Suppressor macrophage treated with lipopolysaccharide for 1 hour (primary cell): ENCODE data around the gene OR2C3.
"Not testable (repeated sequence)": the region's sequence is repeated elsewhere in the genome, so short reads cannot be mapped to it uniquely, and the experiment has no call there.

Experiments used
- DNase-seq, 3 donors: peaks; one replicate each; pipeline ENCODE4 v3.0.0-alpha.2; 2020 to 2022

The OR2C3 gene

DNA sequence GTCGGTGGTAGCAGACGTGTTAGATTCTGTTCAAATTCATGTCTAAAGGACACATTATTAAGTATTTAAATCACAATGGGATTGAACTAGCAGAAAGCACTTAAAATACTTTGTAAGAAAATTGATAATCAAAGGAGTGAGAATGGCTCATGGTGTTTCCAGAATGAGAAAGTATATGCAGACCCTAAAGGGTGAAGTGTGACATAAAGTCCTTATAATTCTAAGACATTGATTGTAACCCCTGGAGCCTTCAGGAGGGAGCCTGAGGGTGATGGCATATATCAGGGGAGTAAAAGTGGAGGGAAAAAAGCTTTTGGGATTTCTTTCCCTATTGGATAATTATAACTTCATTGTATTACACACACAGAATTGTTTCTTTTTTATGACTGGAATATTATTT, at the start of gene OR2C3:
Gene OR2C3 (minus strand): TSS at position 101 of the 400 bp plus-strand sequence. CDS start 3,929 bp downstream, outside the sequence.
- DNase-seq, result no peak

DNA sequence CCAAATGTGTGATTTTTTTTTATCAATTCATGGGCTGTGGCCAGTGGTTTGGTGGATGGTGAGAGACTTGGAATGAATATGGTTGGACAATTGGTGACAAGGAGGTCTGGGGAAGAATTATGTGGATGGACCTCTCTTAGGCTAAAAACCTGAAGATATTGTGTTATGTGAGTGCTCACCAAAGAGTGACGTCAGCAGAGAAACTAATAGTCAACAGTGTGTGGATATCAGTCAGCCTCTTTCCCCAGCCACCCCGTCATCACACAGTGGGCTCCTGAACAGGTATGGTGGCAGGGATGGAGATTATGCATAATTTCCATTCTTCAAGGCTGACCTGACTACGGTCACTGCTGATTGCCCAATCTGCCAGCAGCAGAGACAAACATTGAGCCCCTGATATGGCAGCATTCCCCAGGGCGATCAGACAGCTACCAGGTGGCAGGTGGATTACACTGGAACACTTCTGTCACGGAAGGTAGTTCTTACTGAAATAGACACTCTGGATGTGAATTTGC, 42.8 kb upstream of the OR2C3 start:
- no peak for DNase-seq

DNA sequence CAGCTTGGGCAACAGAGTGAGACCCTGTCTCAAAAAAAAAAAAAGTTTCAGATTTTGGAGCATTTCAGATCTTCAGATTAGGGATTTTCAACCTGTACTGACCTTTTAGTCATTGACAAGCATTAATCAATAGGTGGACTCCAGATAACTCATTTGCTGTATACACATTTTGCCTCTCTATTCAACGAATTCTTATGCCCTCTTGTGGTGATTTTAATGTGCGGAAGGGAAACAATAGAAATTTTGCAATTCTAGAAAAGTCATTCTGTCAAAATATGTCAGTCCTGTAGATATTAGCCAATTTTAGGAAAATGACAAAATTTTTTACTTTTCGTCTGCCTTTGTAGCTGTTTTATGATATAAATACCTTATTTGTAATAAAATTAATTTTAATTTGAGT, 40.3 kb upstream of the OR2C3 start:
- peak; percentile 65 to 89 (median 72) for DNase-seq

DNA sequence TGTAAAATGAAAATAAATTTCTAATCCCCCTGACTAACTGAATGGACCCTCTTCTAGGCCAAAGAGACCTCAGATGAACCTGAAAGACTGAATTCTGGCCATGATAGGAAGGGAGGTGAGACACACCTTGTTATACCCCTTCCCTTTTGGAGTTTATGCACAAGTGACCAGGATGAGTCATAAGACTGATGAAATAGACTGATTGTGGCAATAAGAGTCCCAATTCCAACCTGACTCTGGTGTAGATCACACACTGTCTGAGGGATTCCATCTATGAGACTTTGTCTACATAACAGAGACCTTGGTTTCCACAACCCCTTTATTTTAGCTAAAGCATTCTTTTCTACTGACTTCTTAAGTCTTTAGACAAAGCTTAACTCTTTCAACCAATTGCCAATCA, 38.4 kb upstream of the OR2C3 start:
- peak in 1 of 3 donors; percentile 18 for DNase-seq

DNA sequence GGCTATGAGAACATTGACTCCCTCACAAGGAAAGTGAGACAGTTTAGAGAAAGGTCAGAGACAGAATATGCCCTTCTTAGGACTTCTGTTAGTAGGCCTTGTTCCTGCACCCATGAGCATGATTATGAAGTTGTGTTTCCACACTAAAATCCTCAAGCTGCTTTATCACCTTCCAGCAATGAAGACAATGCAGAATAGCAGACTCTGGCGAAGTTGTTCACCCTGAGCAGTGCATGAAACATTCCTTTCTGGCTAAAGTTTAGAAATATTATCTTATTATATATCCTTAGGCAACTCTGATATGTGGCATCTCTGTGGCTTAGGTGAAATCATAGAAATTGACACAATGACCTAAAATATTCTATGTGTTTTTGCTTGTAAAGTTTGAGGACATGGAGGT, 38.0 kb upstream of the OR2C3 start:
- no peak for DNase-seq

DNA sequence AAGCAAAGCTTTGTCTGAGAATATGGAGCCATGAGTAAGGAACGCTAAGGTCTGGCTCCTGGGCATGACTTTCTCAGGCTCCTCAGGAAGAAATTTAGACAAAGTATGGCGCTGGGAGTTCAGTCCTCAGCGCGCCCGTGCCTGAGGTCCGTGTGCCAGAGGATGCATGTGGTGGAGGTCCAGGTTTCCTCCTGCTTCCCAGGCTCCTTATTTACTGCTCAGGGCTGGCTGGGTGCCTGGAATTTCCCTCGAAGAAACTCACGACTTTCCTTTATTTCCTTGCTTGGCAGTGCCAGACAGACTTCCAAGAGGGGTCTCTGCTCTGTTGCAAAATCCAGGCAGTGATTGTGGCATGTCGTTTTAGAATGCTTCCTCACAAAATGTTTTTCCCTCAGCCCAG, 26.0 kb upstream of the OR2C3 start:
- no peak for DNase-seq

DNA sequence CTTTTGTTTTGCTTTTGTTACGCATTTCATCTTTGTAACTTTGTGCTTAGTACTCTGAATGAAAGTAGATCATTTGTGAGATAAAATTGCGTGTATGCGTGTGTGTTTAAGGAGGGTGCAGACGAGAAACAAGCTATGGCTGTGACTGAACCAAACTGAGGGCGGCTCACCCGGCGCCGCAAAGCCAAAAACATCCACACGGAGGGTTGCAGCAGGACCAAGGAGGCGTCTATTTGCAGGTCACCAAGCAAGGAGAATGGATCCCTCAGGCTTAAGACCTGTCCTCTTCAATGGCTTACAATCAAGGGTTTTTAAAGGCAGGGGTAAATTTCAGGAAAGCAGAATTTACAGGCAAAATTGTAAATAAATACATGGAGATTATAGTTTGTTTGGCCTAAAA, 25.5 kb upstream of the OR2C3 start:
- DNase-seq, result no peak

DNA sequence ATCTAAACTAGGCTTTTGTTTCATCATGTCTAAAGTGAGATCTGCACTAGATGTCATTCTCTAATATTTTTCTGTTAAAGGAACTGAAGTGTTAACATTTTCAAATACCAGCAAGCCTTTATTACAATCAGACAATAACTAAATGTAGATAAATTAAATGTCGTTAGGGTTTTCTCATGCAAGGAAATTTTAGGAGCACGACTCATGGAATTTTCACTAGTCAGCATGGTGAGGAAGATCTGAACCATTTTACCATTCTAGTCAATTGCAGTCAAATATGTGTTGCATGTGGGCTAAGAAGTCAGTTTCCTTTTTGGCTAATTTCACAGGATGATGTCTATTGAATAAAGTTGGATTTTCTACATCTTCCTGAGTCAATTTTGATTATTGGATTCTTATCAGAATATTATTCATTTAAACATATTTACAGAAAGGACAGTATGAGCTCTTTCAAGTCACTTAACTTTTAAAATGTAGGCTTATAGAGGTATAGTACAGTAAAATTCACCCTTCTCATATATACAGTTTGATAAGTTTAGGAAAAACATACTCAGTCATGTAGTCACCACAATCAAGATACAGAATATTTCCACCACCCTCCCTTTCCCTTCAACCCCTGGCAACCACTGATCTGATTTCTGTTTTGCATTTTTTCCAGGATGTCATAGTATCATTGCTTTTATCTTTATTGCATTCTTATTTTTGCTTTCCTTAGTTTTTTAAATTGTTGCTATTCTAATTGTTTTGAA, 21.9 kb upstream of the OR2C3 start:
- DNase-seq, result no peak

DNA sequence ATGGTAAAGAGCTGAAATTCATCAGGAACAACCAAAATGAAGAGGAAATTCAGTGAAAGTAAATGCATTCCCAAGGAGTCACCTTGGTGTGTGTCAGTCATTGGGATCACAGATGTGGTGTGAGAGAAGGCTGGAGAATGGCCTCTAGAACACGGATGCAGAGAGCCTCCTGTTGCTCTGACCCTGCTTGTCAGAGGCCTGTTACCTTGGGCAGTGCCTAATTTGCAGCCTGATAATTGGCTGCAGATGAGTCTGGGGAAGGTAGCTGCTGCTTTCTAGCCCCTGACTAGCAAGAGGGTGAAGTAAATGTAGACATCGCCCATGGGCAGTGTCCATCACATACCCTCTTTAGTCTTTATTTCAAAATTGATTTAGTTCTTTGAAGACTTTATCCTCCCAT, 16.0 kb upstream of the OR2C3 start:
- no peak for DNase-seq

DNA sequence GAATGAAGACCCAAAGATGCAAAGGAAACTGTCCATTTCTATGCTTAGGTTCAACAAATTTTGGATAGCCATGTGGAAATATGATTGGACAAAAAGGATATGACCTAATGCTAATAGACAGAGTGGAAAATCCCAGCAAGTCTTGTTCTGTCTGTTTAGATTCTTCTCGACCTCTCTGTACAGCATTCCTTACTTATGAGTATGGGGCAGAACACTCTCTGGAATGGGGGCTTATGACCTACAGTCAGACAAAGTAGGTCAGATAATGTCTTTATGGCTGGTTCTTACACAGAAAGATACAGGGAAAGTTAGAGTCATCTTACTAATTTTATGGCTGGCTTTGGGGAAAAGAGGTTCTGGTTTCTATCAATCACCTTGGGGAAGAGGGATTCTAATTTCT, 15.5 kb upstream of the OR2C3 start:
- DNase-seq, result no peak

DNA sequence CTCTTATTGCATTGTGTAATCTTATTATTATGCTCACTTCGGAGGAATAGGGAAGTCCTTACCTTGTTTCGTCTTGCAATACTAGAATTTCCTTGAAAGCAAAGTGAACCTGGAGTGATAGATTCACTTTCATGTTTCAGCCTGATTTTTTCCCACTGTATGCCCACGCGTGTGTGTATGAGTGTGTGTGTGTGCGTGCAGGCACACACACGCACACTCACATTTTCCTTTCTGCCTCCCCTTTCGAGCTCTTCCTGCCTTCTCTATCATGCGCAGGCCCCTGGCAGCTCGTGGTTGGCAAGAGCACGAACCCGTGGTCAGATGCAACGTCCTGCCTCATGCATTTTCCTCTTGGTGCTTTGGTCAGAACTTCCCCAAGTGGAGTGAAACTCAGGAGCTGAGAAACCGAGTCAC, 12.5 kb upstream of the OR2C3 start, which contains the start of gene GCSAML:
Gene GCSAML (plus strand): TSS at position 366 of the 414 bp plus-strand sequence. CDS start 58 bp downstream, outside the sequence.
- peak; percentile 51 to 66 (median 57) for DNase-seq

DNA sequence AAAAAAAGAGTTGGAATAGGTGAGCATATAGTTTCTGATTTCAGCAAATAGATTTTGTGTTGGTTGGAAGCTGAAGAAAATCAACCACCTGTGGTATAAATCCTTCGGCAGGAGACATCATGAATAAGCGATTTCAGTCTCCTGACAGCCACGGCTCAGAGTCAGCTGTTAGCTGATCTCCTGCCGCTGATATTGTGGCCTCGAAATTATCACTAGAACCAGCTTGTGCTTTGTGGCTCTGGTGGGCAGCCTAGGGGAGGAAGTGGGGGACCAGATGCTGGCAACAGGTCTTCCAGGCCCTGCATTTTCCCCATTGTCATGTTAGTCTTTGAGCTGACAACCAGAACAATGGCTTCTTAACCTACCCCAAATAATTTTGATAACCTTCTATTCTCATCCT, 11.9 kb upstream of the OR2C3 start:
- no peak for DNase-seq

DNA sequence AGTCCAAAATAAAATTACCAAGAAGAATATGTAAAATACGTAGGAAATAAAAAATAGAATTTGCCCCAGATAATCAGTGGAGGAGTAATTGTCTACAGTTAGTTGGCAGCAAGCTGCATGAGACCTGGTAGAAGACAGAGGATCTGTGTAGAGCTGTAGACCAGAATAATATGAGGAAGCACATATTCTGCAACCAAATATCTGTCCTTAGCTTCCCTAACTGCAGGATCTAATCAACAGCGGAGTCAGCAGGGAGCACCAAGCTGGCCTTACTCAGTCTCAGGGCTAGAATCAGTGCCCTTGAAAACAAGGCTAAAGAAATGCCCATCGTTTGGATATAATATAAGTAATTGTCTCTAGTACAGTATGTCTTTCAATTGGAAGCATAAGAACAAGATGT, 6.6 kb upstream of the OR2C3 start:
- DNase-seq, result peak in 1 of 3 donors; percentile 16

DNA sequence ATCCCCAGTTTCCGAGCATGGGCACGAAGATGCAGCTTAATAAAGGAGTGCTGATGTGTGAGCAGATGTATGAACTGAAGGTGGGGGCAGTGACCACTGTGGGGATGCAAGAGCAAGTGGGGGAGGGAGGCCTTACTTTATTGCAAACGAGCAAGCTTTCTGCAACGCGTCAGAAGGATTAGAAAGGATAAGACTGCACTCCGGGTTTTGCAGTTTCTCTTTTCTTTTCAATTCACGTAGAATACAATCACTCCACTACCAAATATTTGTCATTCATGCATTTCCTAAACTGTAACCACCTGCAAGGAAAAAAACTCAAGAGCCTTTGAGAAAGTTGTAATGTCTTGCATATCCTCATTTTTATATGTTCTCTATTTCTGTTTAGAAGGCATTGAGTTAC, 4.3 kb upstream of the OR2C3 start:
- DNase-seq, result no peak

DNA sequence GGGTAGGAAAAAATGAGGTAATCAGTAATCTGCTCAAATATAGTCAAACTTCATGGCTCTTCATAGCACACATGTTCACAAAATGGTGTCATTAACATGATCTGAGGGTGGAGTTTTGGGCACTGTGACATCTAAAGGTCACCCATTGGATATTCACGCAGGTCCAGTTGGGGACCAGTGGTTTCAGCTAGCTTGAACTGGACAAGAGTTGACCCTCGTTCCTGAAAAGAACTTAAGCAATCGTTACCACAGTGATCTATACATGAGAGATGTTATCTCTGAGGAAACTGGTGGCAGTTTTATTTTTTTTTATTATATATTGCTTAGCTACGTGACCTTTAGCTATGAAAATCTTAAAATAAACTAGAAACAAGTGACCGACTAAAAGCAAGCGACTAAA, 3.0 kb upstream of the OR2C3 start:
- DNase-seq, result no peak

DNA sequence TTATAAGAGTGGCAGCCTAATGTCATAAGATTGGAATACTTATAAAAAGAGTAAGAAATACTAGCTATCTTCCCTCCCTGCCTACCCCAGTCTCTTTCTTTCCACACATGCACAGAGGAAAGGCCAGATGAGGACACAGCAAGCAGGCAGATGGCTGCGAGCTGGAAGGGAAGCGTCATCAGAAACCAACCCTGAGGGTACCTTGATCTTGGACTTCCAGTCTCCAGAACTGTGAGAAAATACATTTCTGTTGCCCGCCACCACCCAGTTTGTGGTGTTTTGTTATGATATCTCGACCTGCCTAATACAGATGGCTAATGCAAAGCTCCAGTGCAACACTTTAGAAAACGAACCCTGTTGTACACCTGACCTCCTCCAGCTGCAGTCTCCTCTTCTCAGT, 2.3 kb upstream of the OR2C3 start:
- no peak for DNase-seq

DNA sequence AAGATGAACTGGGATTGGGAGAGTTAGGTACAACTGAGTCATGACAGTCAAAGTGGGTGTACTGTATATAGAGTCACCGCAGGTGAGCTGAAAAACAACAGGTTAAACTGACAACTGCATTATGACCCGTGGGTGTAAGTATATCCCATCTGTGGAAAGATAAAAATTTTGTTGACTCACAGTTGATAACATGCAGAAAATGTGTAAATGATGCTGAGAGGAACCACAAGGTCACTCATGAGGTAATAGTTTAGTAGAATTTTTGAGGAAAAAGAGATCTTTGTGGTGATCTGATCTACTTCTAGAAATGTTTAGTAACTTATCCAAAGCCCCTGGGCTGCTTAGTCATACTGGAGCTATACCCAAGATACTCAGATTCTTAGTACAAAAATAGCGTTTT, 838 bp downstream of the OR2C3 start:
- no peak for DNase-seq

DNA sequence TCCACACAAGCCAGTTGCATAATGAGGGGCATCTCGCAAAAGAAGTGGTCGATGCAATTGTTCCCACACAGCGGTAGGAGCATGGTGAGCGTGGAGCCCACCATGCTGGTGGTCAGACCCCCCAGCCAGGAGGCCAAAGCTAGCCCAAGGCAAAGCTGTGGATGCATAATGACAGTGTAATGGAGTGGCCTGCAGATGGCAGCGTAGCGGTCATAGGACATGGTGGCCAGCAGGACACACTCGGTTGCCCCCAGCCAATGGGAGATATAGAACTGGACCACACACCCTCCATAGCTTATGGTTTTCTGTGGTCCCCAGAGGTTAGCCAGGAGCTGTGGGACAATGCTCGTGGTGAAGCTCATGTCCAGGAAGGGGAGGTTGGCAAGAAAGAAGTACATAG, 4.3 kb downstream of the OR2C3 start:
- no peak for DNase-seq

DNA sequence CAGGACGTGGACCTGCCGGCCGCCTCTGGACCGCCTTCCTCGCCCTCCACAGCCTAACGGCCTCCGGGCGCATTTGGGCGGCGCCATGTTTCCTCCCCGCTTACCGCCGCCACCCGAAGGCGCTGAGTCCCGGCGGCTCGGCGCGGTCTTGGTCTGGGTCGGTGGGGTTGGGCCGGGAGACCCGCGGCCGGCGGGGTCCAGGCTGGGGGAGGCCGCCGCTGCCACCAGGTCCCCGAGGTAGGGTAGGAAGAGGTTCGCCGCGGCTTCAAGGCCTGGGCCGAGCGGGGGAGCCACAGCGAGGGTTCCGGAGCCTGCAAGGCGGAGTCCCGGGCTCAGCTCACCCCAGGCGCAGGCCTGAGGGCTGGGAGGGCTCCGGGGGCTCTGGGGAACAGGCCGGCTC, 5.5 kb downstream of the OR2C3 start:
- no peak for DNase-seq

DNA sequence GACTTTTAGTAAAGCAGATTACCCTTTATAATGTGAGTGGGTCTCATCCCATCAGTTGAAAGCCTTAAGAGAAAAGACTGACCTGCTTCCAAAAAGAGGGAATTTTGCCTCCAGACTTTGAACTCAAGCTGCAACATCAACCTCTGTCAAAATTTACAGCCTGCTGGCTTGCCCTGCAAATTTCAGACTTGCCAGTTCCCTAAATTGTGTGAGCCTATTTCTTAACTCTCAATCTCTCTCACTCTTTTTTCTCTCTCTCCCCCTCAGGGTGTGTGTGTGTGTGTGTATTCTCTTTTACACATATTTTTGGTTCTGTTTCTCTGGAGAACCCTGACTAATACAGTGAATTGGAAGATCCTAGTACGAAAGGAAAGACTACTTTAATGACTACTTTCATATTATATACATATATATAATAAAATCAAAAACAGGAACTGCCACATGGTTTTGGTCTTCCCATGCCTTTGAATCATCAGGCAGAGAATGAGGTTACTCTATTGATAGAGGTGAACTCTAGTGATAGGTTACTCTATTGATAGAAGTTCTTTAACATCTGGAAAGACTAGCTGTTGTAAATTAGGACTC, 6.4 kb downstream of the OR2C3 start:
- peak; percentile 40 to 68 (median 50) for DNase-seq

DNA sequence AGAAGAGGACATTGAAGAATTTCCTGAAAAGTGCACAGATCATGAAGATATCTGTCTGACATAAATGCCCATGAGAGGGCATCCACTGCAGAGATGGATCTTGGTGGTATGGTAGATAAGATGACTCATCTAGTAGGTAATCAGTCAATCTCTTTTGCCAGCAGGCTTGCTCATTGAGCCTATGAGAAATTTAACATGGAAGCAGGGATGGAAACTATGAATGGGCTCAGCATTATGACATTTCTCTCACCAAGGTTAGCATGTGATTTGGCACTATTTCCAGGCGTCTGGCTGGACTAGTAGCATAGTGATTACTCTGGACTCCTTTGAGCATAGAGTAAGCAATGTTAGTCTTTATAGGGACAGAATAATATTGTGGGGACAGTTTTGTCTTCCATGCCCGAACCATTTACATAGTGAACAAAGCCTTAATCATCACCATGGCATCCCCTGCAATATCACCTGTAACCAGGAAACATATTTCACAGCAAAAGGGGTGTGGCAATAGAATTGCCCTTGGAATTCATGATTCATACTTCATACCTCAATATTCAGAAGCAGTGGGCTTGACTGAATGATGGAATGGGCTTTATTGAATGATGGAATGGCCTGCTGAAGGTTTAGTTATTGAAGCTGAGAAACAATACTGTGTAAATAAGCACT, 7.3 kb downstream of the OR2C3 start:
- DNase-seq, result peak in 1 of 3 donors; percentile 25

DNA sequence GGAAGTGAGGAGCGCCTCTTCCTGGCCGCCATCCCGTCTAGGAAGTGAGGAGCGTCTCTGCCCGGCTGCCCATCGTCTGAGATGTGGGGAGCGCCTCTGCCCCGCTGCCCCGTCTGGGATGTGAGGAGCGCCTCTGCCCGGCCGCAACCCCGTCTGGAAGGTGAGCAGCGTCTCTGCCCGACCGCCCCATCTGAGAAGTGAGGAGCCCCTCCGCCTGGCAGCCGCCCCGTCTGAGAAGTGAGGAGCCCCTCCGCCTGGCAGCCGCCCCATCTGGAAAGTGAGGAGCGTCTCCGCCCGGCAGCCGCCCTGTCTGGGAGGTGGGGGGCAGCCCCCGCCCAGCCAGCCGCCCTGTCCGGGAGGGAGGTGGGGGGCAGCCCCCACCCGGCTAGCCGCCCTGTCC, 14.4 kb downstream of the OR2C3 start:
- not testable (repeated sequence) for DNase-seq

DNA sequence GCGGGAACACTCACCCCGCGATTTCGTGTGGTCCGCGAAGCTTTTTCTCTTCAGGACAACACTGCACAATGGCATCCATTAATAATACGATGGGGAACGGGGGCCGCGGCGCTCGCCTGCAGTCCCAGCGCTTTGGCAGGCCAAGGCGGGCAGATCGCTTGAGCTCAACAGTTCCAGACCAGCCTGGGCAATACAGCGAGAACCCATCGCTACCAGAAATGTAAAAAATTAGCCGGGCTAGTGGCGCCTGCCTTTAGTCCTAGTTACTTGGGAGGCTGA, 17.7 kb downstream of the OR2C3 start:
- no peak for DNase-seq
